Spinal cord (tissue), 10 donors: Measurements from ENCODE around the gene ZIK1. TPM values are rescaled to one million over a fixed set of nuclear protein-coding genes. Genes with fewer than 3 reads are reported as not detected.

Source experiments
- DNase-seq, 6 donors: peaks; one replicate each; pipeline versions ENCODE4 v3.0.0 to v3.0.0-alpha.2; 2013 to 2015; ENCODE audit warnings: low spot score in 6 of 6, low read depth in 4 of 6
- H3K27ac ChIP-seq: one replicate; pipeline ENCODE4 v1.5.1; 2013; ENCODE audit warnings: low read depth, low read length, control low read depth
- H3K27me3 ChIP-seq: one replicate; pipeline ENCODE4 v1.6.1; 2013; ENCODE audit warnings: low read length; ENCODE audit not compliant: control insufficient read depth, insufficient read depth
- H3K36me3 ChIP-seq: one replicate; pipeline ENCODE4 v1.6.1; 2013; ENCODE audit warnings: low read length; ENCODE audit not compliant: control insufficient read depth, insufficient read depth
- H3K4me1 ChIP-seq: one replicate; pipeline ENCODE4 v1.6.1; 2013; ENCODE audit warnings: low read length; ENCODE audit not compliant: control insufficient read depth, insufficient read depth
- H3K4me3 ChIP-seq: one replicate; pipeline ENCODE4 v1.5.1; 2013; ENCODE audit warnings: low read depth, low read length, control low read depth
- H3K9me3 ChIP-seq: one replicate; pipeline ENCODE4 v1.6.1; 2013; ENCODE audit warnings: low read length; ENCODE audit not compliant: control insufficient read depth, insufficient read depth
- WGBS: methylation state at CpG from one replicate; pipeline ENCODE4 v1.1.5; 2013; ENCODE audit warnings: missing lambda C conversion rate; ENCODE audit not compliant: insufficient coverage; 5-methylcytosine and 5-hydroxymethylcytosine counted together
- long read RNA-seq, 4 donors: transcript quantifications; one replicate each; lab custom pipeline, GENCODE V29; 2026
- polyA plus RNA-seq, 2 donors: library from polyadenylated mRNA; unstranded; fragments of 120-200 nt; gene quantifications; one replicate each; pipeline ENCODE4 v1.2.1, GENCODE V29; 2013; ENCODE audit not compliant: insufficient read length in 2 of 2
- total RNA-seq, 2 donors: library from RNA; depleted of rRNA in 1 of 2; stranded (reverse); fragments of 120-200 nt in 1 of 2; fragments of >200 nt in 1 of 2; gene quantifications; one replicate each; pipeline versions ENCODE4 v1.2.3 to v1.2.4, GENCODE V29; 2013 to 2014
- donor health status: healthy.

Gene ZIK1
- total RNA-seq (10 to 100 TPM; 17.4 to 19.2 TPM), polyA plus RNA-seq (10 to 100 TPM; 11.6 to 14.2 TPM)
- long read RNA-seq, donor 1, full-length matches to known transcripts, result 2 of 10 reads
- long read RNA-seq, donor 1, partial matches to known transcripts, result 8 of 10 reads
- long read RNA-seq, donor 1, other reads (novel, unspliced or antisense), result 0 of 10 reads
- long read RNA-seq, donor 2, result 0 reads
- long read RNA-seq, donor 3, full-length matches to known transcripts, result 1 of 1 reads
- long read RNA-seq, donor 3, partial matches to known transcripts, result 0 of 1 reads
- long read RNA-seq, donor 3, other reads (novel, unspliced or antisense), result 0 of 1 reads
- long read RNA-seq, donor 4, full-length matches to known transcripts, result 6 of 6 reads
- long read RNA-seq, donor 4, partial matches to known transcripts, result 0 of 6 reads
- long read RNA-seq, donor 4, other reads (novel, unspliced or antisense), result 0 of 6 reads

GRCh38 chr19:57583521-57584416 is at the start of gene ZIK1:
ZIK1 (plus strand) TSS chr19:57584145; CDS start chr19:57584357, 212 bp downstream.
- H3K36me3 ChIP-seq, result peaks cover 17% of the 10 kb centered on the region
- peak; percentile 87 to 100 (median 96) for DNase-seq
- no peaks in the 10 kb centered on the region for H3K27me3 ChIP-seq
- peak within 1 kb of the TSS; percentile 93 for H3K27ac ChIP-seq
- no peaks in the 10 kb centered on the region for H3K9me3 ChIP-seq
- peak within 1 kb of the TSS; percentile 80 for H3K4me3 ChIP-seq
- peaks cover 20% of the 10 kb centered on the region for H3K4me1 ChIP-seq
- WGBS, result under 1% methylated on average over 76 of the region's 76 CpGs

DNA sequence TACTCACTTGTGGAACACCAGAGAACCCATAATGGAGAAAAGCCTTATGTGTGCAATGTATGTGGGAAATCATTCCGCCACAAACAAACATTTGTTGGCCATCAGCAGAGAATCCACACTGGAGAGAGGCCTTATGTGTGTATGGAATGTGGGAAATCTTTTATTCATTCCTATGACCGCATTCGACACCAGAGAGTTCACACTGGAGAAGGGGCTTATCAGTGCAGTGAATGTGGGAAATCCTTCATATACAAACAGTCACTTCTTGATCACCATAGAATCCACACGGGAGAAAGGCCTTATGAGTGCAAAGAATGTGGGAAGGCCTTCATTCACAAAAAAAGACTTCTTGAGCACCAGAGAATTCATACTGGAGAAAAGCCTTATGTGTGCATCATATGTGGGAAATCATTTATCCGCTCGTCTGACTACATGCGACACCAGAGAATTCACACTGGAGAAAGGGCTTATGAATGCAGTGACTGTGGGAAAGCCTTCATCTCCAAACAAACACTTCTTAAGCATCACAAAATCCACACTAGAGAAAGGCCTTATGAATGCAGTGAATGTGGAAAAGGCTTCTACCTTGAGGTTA is 45.9 kb upstream of the ZIK1 start:
- H3K9me3 ChIP-seq, result peaks cover 12% of the 10 kb centered on the region
- no CpG with 5 or more reads among the region's 7 CpGs for WGBS
- no peaks in the 10 kb centered on the region for H3K4me1 ChIP-seq
- no peak overlapping the region for H3K27ac ChIP-seq
- H3K4me3 ChIP-seq, result no peak overlapping the region
- no peaks in the 10 kb centered on the region for H3K27me3 ChIP-seq
- peaks cover 32% of the 10 kb centered on the region for H3K36me3 ChIP-seq
- no peak for DNase-seq

GRCh38 chr19:57546513-57546912 is 37.4 kb upstream of the ZIK1 start:
- Histone ChIP-seq H3K4me3 (no peak overlapping the region), H3K27me3 (no peaks in the 10 kb centered on the region), H3K36me3 (peaks cover 46% of the 10 kb centered on the region), H3K4me1 (no peaks in the 10 kb centered on the region), H3K27ac (no peak overlapping the region), H3K9me3 (peaks cover 6% of the 10 kb centered on the region)
- WGBS, result 88% methylated on average over 1 of the region's 1 CpG
- DNase-seq, result no peak

GRCh38 chr19:57552432-57552831 is 31.5 kb upstream of the ZIK1 start:
- H3K9me3 ChIP-seq, result no peaks in the 10 kb centered on the region
- H3K36me3 ChIP-seq, result peaks cover 47% of the 10 kb centered on the region
- no peak for DNase-seq
- no peak overlapping the region for H3K27ac ChIP-seq
- H3K4me3 ChIP-seq, result no peak overlapping the region
- WGBS, result 100% methylated on average over 2 of the region's 2 CpGs
- no peaks in the 10 kb centered on the region for H3K4me1 ChIP-seq
- H3K27me3 ChIP-seq, result no peaks in the 10 kb centered on the region

- H3K27me3 ChIP-seq, result no peaks in the 10 kb centered on the region
- no peak overlapping the region for H3K27ac ChIP-seq
- no peak overlapping the region for H3K4me3 ChIP-seq
- WGBS, result 56% methylated on average over 1 of the region's 5 CpGs
- H3K9me3 ChIP-seq, result peaks cover 2% of the 10 kb centered on the region
- DNase-seq, result peak in 1 of 6 donors; percentile 91
- H3K36me3 ChIP-seq, result peaks cover 19% of the 10 kb centered on the region
- H3K4me1 ChIP-seq, result peaks cover 16% of the 10 kb centered on the region
Measured at GRCh38 chr19:57557659-57558058, 26.3 kb upstream of the ZIK1 start.

DNA sequence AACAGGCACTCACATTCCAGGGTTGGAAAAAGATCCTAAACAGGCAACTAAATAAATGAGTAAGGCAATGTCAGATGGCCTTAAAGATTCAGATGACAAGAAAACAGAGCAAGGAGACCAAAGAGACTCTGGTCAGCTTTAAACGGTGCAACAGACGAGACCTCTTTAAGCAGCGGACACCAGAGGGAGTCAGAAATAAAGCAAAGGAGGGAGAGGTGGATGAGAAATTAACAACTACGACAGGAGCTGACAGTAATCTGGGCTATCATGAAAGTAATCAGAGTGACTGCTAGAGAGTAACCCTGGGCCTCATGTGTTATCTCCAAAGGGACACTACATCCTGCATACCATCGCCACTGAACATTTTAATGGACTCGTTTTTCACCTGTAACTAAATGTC is 25.4 kb upstream of the ZIK1 start:
- peak overlapping the region; percentile 70 for H3K4me3 ChIP-seq
- peaks cover 16% of the 10 kb centered on the region for H3K4me1 ChIP-seq
- H3K27ac ChIP-seq, result no peak overlapping the region
- peaks cover 15% of the 10 kb centered on the region for H3K36me3 ChIP-seq
- peak in 1 of 6 donors; percentile 11 for DNase-seq
- 32% methylated on average over 5 of the region's 6 CpGs for WGBS
- H3K9me3 ChIP-seq, result peaks cover 2% of the 10 kb centered on the region
- H3K27me3 ChIP-seq, result no peaks in the 10 kb centered on the region

GRCh38 chr19:57559008-57559403 is 24.9 kb upstream of the ZIK1 start:
- Histone ChIP-seq H3K36me3 (peaks cover 10% of the 10 kb centered on the region), H3K27ac (peak overlapping the region; percentile 54), H3K27me3 (no peaks in the 10 kb centered on the region), H3K4me1 (peaks cover 16% of the 10 kb centered on the region), H3K9me3 (peaks cover 2% of the 10 kb centered on the region), H3K4me3 (peak overlapping the region; percentile 70)
- WGBS, result 0% methylated on average over 13 of the region's 22 CpGs
- peak in 2 of 6 donors; percentile 5 to 14 for DNase-seq

- peaks cover 16% of the 10 kb centered on the region for H3K4me1 ChIP-seq
- WGBS, result 0% methylated on average over 54 of the region's 56 CpGs
- H3K9me3 ChIP-seq, result peaks cover 3% of the 10 kb centered on the region
- DNase-seq, result peak; percentile 58 to 97 (median 77)
- H3K36me3 ChIP-seq, result peaks cover 5% of the 10 kb centered on the region
- H3K27ac ChIP-seq, result peak within 1 kb of the TSS; percentile 54
- peak within 1 kb of the TSS; percentile 70 for H3K4me3 ChIP-seq
- no peaks in the 10 kb centered on the region for H3K27me3 ChIP-seq
Measured at GRCh38 chr19:57559404-57560025, 24.4 kb upstream of the ZIK1 start, which contains the start of gene ZNF550. ZNF550 (minus strand) TSS chr19:57559863; CDS start chr19:57559682, 181 bp downstream.

- peaks cover 16% of the 10 kb centered on the region for H3K4me1 ChIP-seq
- peak in 2 of 6 donors; percentile 22 to 23 for DNase-seq
- peak overlapping the region; percentile 27 for H3K27ac ChIP-seq
- WGBS, result 22% methylated on average over 23 of the region's 23 CpGs
- no peaks in the 10 kb centered on the region for H3K36me3 ChIP-seq
- peak overlapping the region; percentile 70 for H3K4me3 ChIP-seq
- H3K27me3 ChIP-seq, result no peaks in the 10 kb centered on the region
- peaks cover 4% of the 10 kb centered on the region for H3K9me3 ChIP-seq
Measured at GRCh38 chr19:57560049-57560491, 23.9 kb upstream of the ZIK1 start.
